HS-5 (cell line): Measurements from ENCODE around the gene DOCK1.
A peak's percentile ranks its signal among the peaks of the same experiment; 100 is the strongest.

ENCODE experiments used
- DNase-seq: peaks from one replicate; pipeline ENCODE4 v3.0.0-alpha.2; 2012; ENCODE audit warnings: low read depth

The DOCK1 gene

DNA sequence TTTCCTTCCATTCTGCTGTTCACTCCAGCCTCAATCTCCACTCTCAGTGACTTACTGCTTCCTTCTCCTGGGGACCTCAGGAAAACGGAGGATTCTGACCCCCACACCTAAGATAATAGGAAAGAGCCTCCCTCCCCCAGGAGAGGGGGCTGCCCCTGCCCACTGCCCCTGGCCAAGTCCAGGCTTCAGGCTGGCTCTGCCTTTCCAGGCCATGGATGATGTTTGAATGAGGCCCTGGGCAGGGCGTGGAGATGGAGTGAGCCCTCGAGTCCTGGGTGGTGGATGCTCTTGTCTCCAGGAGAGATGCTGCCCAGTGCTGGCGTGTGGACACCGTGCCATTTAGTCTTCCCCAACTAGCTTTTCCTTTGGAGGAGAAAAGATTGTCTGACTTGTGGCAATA lies 184.2 kb downstream of the DOCK1 start:
- DNase-seq, result no peak

DNA sequence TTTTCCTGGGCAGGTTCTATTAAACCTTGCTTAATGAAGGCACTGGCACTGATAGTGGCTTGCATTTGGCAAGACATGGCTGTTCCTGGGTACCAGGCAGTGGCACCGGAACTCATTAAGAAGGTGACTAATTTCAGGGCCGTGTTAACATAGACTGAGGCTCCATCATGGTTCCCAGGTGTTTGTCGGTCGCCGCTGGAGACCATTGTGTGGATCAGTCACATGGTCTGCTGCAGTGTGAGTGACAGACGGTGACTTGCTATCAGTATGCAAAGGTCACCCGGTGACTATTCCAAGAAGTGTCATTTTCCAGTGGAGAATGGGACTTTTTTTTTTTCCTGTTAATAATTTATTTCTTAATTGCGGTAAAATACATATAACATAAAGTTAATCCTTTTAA lies 184.9 kb downstream of the DOCK1 start:
- DNase-seq, result no peak

DNA sequence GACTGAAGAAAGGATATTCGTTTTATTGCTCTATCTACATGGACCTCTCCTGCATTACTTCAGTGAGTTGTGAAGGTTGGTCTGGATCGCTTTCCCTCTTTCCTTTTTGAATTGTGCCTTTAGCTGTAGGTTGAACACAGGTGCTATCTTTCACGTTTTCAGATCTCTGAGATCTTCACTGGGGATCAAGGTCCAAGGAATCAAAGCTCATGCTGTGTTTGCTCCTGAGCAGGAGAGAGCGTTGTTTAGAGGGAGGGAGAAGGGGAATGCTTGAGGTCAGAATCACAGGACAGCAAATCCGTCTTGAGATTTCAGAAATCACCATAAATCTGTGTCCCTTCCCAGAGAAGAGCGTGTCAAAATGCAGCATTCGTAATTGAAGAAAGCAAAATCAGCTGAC lies 186.1 kb downstream of the DOCK1 start:
- no peak for DNase-seq

DNA sequence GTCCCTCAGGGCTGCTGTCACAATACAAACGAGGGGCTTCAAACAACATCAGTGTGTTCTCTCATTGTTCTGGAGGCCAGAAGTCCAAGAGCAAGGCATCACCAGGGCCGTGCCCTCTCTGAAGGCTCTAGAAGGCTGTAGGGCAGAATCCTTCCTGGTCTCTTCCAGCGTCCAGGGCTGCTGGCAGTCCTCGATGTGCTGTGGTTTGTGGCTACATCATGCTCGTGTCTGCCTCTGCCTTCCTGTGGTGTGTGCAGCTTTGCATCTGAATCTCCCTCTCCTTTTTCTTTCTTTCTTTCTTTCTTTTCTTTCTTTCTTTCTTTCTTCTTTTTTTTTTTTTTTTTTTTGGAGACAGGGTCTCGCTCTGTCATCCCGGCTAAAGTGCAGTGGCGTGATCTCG lies 187.7 kb downstream of the DOCK1 start:
- DNase-seq, result no peak

DNA sequence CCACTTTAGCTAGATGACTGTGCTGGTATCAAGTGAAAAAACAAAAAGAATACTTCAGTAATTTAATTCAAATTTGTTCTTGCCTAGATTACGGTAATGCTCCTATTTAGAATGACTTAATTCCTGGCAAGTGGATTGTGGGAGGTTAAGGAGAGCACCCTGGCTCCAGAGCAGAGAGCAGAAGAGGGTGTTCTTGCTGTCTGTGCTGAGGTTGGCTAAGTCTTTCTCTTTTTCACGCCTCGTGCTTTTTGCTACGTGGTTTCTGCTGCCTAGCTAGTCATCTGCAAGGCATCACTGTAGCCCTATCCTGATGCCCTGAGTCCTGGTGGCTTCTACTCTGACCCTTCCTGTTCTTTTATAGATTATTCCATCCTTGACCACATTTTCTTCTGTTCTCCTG lies 189.8 kb downstream of the DOCK1 start:
- no peak for DNase-seq

DNA sequence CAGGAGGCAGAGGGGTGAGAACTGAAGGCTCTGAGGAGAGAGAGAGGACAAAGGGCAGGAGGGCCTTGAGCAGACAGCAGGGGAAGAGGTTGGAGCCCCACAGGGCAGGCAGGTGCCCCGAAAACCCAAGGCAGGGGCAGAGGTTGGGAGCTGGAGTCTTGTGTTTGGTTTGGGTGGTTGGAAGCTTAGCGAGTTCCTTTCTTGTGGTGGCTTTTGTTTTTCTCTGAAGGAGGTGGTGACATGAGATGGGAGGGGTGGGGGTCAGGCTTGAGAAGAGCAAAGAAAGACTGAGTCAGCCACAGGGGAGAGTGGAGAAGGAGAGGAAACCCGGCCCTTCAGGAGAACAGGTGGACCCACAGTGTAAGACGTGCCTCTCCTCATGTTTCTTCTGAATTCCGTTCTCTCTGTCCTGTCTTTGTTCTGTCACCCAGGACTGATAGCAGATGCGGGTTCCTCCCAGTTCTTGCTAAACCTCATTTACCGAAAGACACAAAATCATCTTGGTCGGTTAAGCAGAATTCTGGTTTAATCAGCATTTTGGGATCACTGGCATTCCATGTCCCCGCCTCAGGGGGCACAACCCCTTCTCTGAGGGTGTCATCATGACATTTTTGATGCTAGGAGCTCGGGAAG lies 195.9 kb downstream of the DOCK1 start:
- no peak for DNase-seq

DNA sequence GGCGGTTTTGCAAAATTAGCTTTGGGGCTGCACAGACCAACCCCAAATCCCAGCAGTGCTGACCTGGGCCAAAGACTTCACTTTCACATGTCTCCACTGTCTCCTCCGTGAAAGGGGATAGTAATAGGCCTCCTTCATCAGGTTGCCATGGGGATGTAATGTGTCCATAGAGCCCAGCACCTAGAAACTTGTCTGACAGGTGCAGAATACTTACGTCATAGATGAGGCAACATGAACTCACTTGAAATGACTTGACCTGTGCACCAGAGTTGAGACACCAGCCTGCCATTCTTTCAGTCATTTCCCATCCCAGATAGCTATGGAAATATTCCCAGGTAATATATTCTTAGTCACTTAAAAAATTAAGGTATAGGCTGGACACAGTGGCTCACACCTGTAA lies 196.9 kb downstream of the DOCK1 start:
- no peak for DNase-seq

DNA sequence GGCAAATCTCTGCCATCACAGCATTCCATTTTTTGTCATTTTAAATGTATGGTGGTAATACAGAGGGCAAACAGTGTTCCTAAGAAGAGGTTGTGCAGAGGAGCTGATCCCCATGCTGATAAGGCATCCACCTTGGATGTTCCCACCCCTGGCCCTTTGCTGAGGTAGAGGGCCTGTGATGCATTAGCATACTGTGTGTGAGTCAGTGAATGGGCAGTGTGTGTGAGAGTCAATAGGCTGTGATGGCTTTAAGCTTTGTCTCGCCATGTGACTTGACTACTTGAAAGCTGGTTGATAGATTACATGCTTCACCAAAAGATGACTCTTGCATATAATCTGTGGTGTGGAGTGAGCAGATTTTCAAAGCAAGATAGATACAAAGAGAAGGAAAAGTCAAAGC lies 209.9 kb downstream of the DOCK1 start:
- no peak for DNase-seq

DNA sequence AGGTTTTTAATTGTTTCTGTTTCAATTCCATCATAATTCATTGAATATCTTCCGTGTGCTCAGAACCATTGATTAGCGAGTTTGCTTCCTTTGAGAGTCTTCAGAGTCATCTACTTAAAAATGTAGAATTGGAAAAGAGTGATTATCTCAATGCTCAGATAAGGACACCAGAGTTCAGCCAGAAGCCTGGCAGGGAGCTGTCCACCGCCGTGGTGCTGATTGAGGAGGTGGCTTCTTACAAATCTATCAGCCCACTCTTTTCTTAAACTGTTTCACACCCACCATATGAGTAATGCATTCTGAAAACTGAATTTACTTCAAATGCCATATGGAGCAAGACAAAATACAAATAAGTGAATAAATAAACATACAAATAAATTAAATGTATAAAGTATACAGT lies 211.9 kb downstream of the DOCK1 start:
- peak; percentile 6 for DNase-seq

DNA sequence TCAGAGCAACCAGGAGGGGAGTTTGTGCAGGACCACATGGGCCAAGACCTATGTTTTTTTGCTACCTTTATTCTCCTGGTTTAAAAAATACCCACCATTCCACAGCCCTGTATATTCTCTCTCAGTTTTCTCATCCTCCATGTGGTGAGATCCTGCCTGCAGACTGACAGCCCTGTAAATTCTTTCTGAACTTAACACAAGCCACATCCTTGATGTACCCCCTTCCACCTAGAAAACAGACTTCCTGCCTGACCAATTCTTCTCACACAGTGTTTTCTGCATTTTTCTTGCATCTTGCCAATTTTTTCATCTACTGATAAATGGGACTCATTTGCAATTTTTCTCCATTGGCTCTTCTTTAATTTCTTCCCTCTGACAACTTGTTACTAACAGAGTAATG lies 212.8 kb downstream of the DOCK1 start:
- no peak for DNase-seq

DNA sequence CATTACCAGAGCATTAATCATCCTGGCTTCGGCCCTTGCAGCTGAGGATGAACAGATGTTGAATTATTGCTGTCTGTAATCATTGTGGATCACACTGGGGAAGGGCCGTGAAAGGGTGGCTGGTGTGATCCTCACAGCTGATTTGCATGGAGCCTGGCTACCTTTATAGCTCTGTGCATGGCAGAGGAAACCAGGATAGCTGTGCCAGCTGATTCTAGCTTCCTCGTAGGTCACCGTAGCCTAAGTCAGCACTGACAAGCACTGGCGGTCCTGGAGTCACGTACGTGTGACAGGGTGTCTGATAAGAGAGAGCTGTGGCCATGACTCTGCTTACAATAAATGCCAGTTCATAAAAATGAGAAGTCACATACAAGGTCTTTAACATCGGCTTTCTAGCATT lies 214.7 kb downstream of the DOCK1 start:
- DNase-seq, result no peak

DNA sequence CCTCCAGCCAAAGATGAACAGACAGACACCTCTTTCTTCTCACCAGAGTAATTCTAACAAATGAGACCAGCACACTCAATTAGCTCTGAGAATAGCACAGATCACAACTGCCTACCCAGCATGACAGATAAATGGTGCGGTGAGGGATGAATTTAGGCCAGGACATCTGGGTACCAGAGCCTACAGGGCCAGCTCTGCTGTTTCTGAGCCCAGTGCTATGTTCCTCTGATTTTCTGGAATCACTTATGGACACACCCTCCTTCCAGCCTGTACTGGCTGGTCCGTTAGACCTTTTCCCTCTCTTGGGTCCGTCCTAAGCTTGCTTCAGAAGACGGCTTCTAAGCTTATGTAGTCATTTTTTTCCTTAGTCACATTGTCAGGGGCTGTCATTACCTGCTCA lies 217.6 kb downstream of the DOCK1 start:
- no peak for DNase-seq

DNA sequence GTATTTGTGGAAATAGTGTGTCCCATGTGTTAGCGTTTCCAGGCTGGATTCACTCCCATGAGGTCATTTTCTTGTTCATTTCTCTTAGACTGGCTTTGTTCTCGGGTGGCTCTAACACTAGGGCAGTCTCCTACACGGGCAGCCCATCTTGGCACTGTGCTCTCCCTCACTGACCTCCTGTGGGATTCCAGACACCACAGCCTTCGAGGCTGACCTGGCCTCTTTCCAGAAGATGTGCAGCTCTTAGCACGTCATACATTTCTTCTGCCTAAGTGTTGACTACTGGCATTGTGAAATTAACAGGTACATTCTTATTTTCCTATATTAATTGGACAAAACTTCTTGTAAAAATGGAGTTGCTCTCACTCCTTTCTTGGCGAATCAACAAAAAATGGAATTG lies 218.4 kb downstream of the DOCK1 start:
- no peak for DNase-seq

DNA sequence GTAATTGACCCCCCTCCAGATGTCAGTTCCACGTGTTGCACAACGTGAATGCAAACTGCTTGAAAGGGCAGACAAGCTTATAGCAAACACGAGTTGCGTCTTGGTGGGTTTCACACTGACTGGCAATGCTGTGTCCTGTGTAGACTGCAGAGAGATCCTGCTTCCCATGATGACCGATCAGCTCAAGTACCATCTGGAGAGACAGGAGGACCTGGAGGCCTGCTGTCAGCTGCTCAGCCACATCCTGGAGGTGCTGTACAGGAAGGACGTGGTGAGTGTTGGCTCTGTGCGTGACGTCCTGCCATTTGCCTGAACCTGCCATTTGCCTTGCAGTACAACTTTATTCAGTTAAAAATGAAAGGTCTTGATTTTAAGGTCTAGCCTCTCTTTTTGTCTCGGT lies 220.1 kb downstream of the DOCK1 start:
- DNase-seq, result no peak

DNA sequence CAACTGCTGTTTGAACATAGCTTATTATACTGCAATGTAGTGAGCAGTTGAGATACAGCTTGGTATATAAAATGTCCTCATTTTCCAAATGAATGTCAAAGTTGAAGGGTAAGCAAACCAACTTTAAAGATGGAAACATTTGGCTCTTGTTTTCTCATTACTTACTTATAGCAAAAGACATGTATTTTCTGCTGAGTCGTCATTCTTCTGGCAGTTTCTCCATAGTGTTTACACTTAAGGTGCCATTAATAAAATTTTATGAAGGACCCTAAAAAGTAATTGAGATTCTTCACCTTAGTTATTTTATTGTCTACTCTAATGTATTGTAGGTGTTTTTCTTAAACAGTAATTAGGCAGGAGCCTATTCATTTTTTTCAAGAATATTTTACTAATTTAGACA lies 222.6 kb downstream of the DOCK1 start:
- no peak for DNase-seq

DNA sequence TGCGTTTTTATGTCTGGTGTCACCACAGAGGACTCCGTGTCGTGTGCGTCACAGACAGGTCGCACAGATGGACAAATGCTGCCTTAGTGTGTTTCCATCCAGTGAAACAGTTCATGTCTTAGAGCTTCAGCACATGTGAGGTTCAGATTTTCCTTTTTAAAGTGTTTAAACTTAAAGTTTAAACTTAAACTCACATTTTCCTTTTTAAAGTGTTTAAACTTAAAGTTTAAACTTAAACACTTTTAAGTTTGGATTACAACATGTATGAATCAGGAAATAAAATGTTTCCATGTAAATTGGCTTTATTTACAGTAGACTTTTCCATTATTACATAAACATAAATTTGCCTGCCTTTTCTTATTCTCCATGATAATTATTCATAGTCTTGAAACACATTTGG lies 223.9 kb downstream of the DOCK1 start:
- no peak for DNase-seq

DNA sequence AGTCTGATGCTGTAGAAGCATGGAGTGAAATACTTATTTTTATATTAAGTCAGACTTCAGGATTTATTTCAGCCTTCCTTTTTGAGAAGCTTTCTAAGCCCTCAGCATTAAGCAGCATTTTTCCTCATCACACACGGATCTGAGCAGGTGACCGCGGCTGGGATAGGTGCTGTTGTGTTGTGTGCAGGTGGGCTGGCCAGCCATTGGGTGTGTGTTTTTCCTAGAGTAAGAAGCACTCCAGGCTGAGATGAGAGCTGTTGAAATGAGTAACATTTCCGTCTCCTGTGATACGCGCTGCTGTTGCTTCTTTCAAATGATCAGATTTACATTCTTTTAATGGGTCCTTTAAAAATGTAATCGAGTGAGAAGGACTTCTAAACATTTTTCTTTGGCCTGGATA lies 227.2 kb downstream of the DOCK1 start:
- DNase-seq, result no peak

DNA sequence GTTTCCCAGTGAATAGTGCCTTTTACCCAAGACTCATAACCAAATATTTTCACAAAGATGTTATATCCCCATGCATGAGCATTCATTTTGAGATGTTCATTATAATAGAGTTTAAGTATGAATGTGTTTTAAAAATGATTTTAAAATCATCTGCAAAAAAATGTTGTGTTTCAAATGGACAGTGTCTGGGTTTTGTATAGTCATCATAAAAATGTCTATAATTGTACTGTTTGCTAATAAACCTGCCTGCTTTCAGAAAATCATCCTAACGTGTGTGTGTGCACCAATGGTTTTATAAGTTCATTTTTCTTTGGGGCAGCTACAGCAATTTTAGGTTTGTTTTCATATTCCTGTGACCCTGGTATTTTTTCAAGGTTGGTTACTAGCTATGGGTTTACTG lies 228.0 kb downstream of the DOCK1 start:
- no peak for DNase-seq

DNA sequence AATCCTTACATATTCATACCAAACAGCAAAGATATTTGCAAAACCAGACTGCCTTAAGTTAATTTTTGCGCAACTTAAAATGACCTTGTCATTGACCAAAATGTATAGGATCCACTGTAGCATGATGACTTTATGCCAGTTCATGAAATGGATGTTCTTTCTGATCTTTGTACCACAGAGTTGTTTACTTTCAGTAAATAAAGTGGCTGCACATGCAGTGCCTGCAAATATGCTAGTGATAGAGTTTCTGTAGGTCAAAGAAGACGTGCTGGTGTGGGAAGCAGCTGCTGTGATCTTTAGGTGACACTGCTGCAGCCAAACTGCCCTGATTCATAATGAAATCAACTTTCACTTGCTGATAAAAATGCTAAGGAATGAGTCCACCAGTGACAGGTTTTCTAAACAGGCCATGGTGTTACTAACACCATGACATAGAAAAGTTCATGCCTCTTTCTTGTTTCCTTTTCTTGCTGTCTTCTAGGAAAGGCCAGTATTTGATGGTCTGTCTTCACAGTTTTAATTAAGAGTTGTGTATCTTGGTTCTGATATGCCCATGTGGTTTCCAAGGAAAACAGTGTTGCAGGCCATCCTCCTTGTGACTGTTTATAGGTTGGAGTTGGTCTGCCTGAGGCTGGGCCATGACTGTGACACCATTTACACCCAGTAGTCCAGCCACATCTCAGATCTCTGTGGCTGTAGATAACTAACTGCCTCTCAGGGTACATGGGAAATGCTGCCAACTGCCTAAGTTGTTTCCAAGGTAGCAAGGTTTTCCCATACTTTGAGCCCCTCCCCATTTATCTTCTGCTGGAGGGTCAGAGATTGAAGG lies 228.7 kb downstream of the DOCK1 start:
- DNase-seq, result no peak

DNA sequence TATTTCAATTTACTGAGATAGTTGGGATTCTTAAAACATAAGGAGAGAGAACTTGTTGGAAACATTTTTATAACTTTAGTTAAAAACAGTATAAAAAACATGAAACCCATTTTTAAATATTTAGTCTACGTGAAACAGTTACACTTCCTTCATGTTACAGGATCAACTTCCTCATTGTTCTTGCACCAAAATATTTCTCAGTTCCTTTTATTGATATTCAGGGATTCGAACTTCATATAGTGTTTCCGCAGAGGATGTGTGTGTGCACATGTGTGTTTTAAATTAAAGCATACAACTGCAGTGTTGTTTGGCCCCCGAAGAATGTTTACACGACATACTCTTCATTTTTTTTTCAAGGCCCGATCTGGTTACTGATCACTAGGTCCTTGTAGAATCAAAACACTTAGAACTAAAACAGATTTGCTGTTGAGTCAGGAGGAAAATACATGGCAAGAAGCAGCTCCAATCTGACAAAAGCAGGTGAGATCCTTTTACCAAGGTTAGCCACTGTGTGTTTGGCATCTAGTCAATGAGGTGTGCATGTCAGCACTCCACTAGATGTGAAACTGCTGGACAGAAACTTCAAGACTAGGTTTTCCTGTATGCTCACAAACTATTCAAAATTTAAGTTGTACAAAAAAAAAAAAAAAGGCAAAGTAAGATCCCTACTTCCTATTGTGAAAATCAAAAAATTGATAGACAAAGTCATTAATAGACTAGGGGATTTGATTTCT lies 230.8 kb downstream of the DOCK1 start:
- no peak for DNase-seq

DNA sequence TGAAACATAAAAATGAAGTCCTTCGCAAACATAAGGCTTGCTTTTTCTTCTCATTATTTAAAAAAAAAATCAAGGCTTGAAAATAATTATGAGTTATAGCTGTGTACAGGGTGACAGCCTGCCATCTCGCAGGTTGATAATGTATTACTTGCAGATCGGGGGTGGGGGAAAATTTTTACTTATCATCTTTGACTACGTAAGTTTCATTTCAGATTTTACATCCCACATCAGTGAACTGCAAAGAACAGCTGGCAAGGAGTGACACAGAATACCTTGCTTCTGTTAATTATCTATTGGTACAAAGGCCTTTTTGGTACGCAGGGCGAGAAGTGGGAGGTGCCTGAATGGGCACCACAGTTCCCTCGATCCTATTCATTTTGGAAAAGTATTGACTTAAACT lies 232.2 kb downstream of the DOCK1 start:
- no peak for DNase-seq

DNA sequence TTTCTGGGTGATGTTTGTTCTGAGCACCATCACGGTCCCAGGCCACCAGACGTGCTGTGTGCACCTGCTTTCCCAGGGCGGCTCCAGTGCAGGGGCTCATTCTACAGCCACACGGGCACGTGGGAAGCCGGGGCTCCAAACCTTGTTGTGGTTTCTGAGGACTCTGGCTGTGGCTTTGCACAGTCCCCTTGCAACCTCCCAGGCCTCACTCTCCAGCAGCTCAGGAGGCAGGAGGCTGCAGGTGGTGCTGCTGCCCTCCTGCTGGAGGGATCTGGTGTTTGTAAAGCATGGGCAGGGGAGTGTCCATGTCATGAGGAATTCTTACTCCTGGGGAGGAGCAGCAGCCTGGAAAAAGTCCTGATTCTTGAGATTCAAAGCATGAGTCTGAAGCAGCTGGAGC lies 236.9 kb downstream of the DOCK1 start:
- no peak for DNase-seq

DNA sequence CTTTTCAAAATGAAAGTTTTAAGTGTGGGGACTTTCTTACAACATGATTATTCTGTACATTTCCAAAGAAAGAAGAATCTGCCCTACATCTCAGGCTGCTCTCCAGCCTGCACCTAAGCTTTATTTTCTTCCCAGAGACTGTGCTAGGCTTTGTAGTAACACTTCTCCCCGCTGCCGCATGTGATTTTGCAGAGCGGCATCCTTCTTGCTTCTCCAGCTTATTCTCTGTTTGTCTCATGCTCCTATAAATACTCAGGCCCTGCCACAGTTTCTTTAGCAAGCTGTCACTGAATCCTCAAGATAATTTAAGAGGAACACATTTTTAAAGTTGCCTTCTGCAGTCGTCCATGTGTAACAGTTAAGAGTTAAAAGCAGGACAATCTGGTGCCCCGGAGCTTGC lies 237.6 kb downstream of the DOCK1 start:
- no peak for DNase-seq
